ENCODE measurements around the gene FOXI1.

GRCh38 chr5:170139786-170140335 lies 34.2 kb downstream of the FOXI1 start:
- TF ChIP-seq GATA3 (IDR thresholded peaks at IDR 0.05; ENCODE audit: low read depth, low read length): no peak
- TF ChIP-seq GATA2 (IDR thresholded peaks at IDR 0.05; ENCODE audit: low read depth, low read length): no peak
